CD4-positive, alpha-beta T cell (primary cell): Measurements from ENCODE around the gene HABP2. TPM values are rescaled to one million over a fixed set of nuclear protein-coding genes. Genes with fewer than 3 reads are reported as not detected.

Experiments
- ATAC-seq: fragments of 200-7000 bp; cut with Tn5 transposase; one replicate; pipeline ENCODE4 v1.10.0; 2022; ENCODE audit warnings: mild to moderate bottlenecking; ENCODE audit not compliant: poor library complexity
- CTCF ChIA-PET: fragments of 350-600 bp; sonication (Branson Sonifier 250); formaldehyde crosslinking; loops from one replicate; lab custom pipeline; 2021; ENCODE audit warnings: antibody characterized with exemption, inconsistent platforms; lab: Charles Lee
- POLR2A ChIA-PET: fragments of 350-600 bp; sonication (Branson Sonifier 250); formaldehyde crosslinking; loops from one replicate; lab custom pipeline; 2021; ENCODE audit warnings: antibody characterized with exemption, inconsistent platforms; lab: Charles Lee
- DNase-seq, 14 experiments: peaks; one replicate each; pipeline ENCODE4 v3.0.0-alpha.2; 2013 to 2020; ENCODE audit warnings: mixed read lengths in 2 of 14
- H3K27ac ChIP-seq, 2 donors: one replicate each; pipeline versions ENCODE4 v1.5.1 to v1.7.0; 2013; ENCODE audit warnings: low read length in 2 of 2, low read depth in 1 of 2, mild to moderate bottlenecking in 1 of 2
- H3K27me3 ChIP-seq, 2 experiments: 1 replicate in 1 of 2; 2 replicates in 1 of 2; pipeline versions ENCODE4 v1.6.1 to v1.7.0; 2013; ENCODE audit warnings: low read length in 2 of 2, control low read depth in 1 of 2, mild to moderate bottlenecking in 1 of 2, moderate library complexity in 1 of 2; ENCODE audit not compliant: insufficient read depth in 2 of 2, control insufficient read depth in 1 of 2
- H3K36me3 ChIP-seq: one replicate; pipeline ENCODE4 v1.6.1; 2013; ENCODE audit warnings: low read length, control low read depth; ENCODE audit not compliant: insufficient read depth
- H3K4me1 ChIP-seq: one replicate; pipeline ENCODE4 v1.6.1; 2013; ENCODE audit warnings: low read length, control low read depth; ENCODE audit not compliant: insufficient read depth
- H3K4me3 ChIP-seq: one replicate; pipeline ENCODE4 v1.5.1; 2013; ENCODE audit warnings: mild to moderate bottlenecking, low read length, moderate library complexity
- H3K9me3 ChIP-seq, 2 experiments: 1 replicate in 1 of 2; 2 replicates in 1 of 2; pipeline versions ENCODE4 v1.6.1 to v1.7.0; 2013; ENCODE audit warnings: low read length in 2 of 2, mild to moderate bottlenecking in 2 of 2, control low read depth in 1 of 2, moderate library complexity in 1 of 2; ENCODE audit not compliant: control insufficient read depth in 1 of 2, insufficient read depth in 1 of 2
- H3K27ac Mint-ChIP-seq: one replicate; pipeline ENCODE4 v1.8.0; 2020; ENCODE audit warnings: mixed read lengths
- H3K27me3 Mint-ChIP-seq: one replicate; pipeline ENCODE4 v1.8.0; 2021; ENCODE audit warnings: mixed read lengths
- H3K36me3 Mint-ChIP-seq: one replicate; pipeline ENCODE4 v1.8.0; 2021; ENCODE audit warnings: low read depth, mixed read lengths
- H3K4me1 Mint-ChIP-seq: one replicate; pipeline ENCODE4 v1.8.0; 2021; ENCODE audit warnings: low read depth, mixed read lengths
- H3K4me3 Mint-ChIP-seq: one replicate; pipeline ENCODE4 v1.8.0; 2020; ENCODE audit warnings: mild to moderate bottlenecking, mixed read lengths
- H3K9me3 Mint-ChIP-seq: one replicate; pipeline ENCODE4 v1.8.0; 2020; ENCODE audit warnings: mixed read lengths
- intact Hi-C, 2 experiments: fragments of 100-400 bp; cut with DNase I in 1 of 2; cut with micrococcal nuclease in 1 of 2; formaldehyde crosslinking; loops; one replicate each; pipeline versions ENCODE4 v1.15.1 to v1.9.0; 2023 to 2025; cut with DNase I, micrococcal nuclease
- total RNA-seq, 174 experiments: library from RNA in 2 of 174; stranded (reverse) in 2 of 174; gene quantifications; one replicate each; pipeline ENCODE4 v1.2.3 and lab custom pipeline; 2021 to 2026
- TF ChIP-seq, protein P1 (sequence below): fragments of 200-600 bp; IDR thresholded peaks from one replicate; pipeline ENCODE4 v1.8.0; 2022; ENCODE audit warnings: antibody characterized with exemption, mild to moderate bottlenecking

HABP2 gene
- total RNA-seq, 2 experiments from 2014 or later, result not detected

DNA sequence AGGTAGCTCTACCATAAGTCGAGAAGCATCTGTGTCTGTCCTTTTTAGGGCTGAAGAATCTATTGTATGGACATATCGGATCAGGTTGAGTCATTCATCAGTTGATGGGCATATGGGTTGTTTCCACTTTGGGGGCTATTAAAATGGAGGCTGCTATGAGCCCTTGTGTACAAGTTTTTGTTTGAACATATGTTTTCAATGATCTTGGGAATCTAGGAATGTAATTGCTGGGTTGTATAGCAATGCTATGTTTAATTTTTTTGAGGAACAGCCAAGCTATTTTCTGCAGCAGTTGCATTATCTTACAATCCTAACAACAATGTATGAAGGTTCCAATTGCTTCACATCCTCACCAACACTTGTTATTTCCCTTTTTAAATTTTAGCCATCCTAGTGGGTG, 46.4 kb upstream of the HABP2 start:
- peaks cover 6% of the 10 kb centered on the region for H3K9me3 Mint-ChIP-seq
- ChIA-PET CTCF (no interaction called here), POLR2A (no interaction called here)
- H3K27ac Mint-ChIP-seq, result no peak overlapping the region
- no peaks in the 10 kb centered on the region for H3K36me3 Mint-ChIP-seq
- H3K27me3 Mint-ChIP-seq, result peaks cover 9% of the 10 kb centered on the region
- H3K9me3 ChIP-seq, result no peaks in the 10 kb centered on the region
- no peak overlapping the region for H3K27ac ChIP-seq
- TF ChIP-seq, protein P1, sequence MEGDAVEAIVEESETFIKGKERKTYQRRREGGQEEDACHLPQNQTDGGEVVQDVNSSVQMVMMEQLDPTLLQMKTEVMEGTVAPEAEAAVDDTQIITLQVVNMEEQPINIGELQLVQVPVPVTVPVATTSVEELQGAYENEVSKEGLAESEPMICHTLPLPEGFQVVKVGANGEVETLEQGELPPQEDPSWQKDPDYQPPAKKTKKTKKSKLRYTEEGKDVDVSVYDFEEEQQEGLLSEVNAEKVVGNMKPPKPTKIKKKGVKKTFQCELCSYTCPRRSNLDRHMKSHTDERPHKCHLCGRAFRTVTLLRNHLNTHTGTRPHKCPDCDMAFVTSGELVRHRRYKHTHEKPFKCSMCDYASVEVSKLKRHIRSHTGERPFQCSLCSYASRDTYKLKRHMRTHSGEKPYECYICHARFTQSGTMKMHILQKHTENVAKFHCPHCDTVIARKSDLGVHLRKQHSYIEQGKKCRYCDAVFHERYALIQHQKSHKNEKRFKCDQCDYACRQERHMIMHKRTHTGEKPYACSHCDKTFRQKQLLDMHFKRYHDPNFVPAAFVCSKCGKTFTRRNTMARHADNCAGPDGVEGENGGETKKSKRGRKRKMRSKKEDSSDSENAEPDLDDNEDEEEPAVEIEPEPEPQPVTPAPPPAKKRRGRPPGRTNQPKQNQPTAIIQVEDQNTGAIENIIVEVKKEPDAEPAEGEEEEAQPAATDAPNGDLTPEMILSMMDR, result no peak
- no peak overlapping the region for H3K4me3 ChIP-seq
- H3K27me3 ChIP-seq, result no peaks in the 10 kb centered on the region
- intact Hi-C loops, result no loop called here
- H3K4me3 Mint-ChIP-seq, result no peak overlapping the region
- DNase-seq (no peak), ATAC-seq (no peak)
- H3K36me3 ChIP-seq, result no peaks in the 10 kb centered on the region
- no peaks in the 10 kb centered on the region for H3K4me1 Mint-ChIP-seq
- no peaks in the 10 kb centered on the region for H3K4me1 ChIP-seq

DNA sequence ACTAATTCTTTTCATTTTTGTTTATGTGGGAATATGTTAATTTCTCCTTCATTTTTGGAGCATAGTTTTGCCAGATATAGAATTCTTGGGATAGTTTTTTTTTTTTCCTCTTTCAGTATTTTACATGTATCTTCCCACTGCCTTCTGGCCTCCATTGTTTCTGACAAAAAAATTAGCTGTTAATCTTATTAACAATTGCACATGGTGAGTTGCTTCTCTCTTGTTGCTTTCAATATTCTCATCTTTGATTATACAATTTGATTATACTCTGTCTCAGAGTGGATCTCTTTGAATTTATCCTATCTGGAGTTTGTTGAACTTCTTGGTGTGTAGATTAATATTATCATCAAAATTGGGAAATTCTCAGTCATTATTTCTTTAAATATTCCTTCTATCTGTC, 41.4 kb upstream of the HABP2 start:
- Mint-ChIP-seq H3K4me1 (no peaks in the 10 kb centered on the region), H3K36me3 (no peaks in the 10 kb centered on the region), H3K27me3 (peaks cover 19% of the 10 kb centered on the region), H3K27ac (no peak overlapping the region), H3K9me3 (peaks cover 11% of the 10 kb centered on the region), H3K4me3 (no peak overlapping the region)
- intact Hi-C loops, result no loop called here
- Histone ChIP-seq H3K36me3 (no peaks in the 10 kb centered on the region), H3K4me3 (no peak overlapping the region), H3K27me3 (peaks cover 0 to 6% of the 10 kb centered on the region in 2 experiments), H3K9me3 (peaks cover 9 to 10% of the 10 kb centered on the region in 2 experiments), H3K4me1 (no peaks in the 10 kb centered on the region), H3K27ac (no peak overlapping the region)
- no peak for ATAC-seq
- POLR2A ChIA-PET, result no interaction called here
- TF ChIP-seq, protein P1, result no peak
- DNase-seq, result no peak
- CTCF ChIA-PET, result no interaction called here

DNA sequence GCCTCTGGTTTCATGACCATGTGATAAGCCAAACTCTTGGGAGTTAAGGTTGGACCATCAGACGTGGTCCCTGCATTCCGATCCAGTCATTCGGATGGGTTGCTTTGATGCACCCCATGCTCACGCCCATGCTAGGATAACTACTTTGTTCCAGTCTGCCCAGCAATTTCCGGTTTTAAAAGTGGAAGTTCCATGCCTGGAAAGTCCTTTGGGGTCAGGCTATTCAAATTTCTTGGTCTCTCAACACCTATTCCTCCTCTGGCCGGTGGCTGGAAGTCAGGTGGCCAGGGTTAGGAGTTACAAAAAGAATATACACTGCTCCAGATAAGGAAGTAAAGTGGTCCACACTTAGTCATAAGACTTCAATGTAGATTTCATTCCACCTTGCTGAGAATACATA, 37.7 kb upstream of the HABP2 start:
- Histone ChIP-seq H3K27ac (no peak overlapping the region), H3K36me3 (no peaks in the 10 kb centered on the region), H3K27me3 (peaks cover 0 to 6% of the 10 kb centered on the region in 2 experiments), H3K4me3 (no peak overlapping the region), H3K4me1 (no peaks in the 10 kb centered on the region), H3K9me3 (peaks cover 9 to 10% of the 10 kb centered on the region in 2 experiments)
- DNase-seq, result no peak
- TF ChIP-seq, protein P1, result no peak
- peaks cover 10% of the 10 kb centered on the region for H3K9me3 Mint-ChIP-seq
- H3K4me3 Mint-ChIP-seq, result no peak overlapping the region
- H3K36me3 Mint-ChIP-seq, result no peaks in the 10 kb centered on the region
- intact Hi-C loops, result no loop called here
- ChIA-PET POLR2A (no interaction called here), CTCF (no interaction called here)
- no peak for ATAC-seq
- H3K27ac Mint-ChIP-seq, result no peak overlapping the region
- peaks cover 18% of the 10 kb centered on the region for H3K27me3 Mint-ChIP-seq
- H3K4me1 Mint-ChIP-seq, result no peaks in the 10 kb centered on the region
